ENCODE data around the gene APBB2. TPM values are rescaled to one million over a fixed set of nuclear protein-coding genes. Genes with fewer than 3 reads are reported as not detected.
A peak's percentile ranks its signal among the peaks of the same experiment; 100 is the strongest.

The APBB2 gene
- total and polyA plus RNA-seq, 2 of the 8 experiments (the other 6 are each of a cell fraction or from before 2014, with no cell fraction given), result 58.7 to 59.4 TPM

DNA sequence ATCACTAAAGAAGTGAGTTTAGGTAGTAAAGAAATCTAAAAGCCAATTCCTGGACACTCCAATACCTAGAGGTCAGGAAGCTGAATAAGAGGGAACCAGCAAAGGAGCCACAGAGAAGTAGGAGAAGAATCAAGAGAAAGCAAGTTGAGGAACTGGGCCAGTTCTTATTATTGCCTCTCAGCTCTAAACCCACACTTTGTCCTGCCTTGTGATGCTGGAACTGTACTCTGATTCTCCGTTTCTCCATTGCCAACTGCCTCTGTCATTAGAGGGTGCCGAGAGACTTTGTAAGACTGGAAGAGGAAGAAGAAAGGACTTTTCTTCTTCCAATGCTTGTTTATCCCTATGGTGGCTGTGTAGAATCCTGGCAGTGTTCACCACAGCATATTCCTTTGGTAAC is 426.0 kb downstream of the APBB2 start:
- Histone ChIP-seq H2BK120ac (replicated peaks; ENCODE audit: low read depth, low read length) (no peak overlapping the region), H3K79me1 (ENCODE audit: low read depth, low read length) (no peaks in the 10 kb centered on the region), H3K9me3 (ENCODE audit: insufficient read depth in 2 of 2, low read depth in 1 of 2, low read length in 1 of 2) (no peaks in the 10 kb centered on the region), H3K56ac (replicated peaks; ENCODE audit: insufficient read length, low read depth, low read length) (no peak overlapping the region), H2AK5ac (ENCODE audit: low read depth, low read length) (no peak overlapping the region), H3K23me2 (ENCODE audit: low read depth, low read length) (no peaks in the 10 kb centered on the region), H3K36me3 (ENCODE audit: control insufficient read depth in 2 of 4, insufficient read depth in 4 of 4, low read length in 3 of 4) (peaks cover 0 to 2% (median 0%) of the 10 kb centered on the region in 4 experiments; a peak in 1 of 8 replicates), H3K4ac (replicated peaks; ENCODE audit: insufficient read length, low read depth, low read length) (no peak overlapping the region), H2BK15ac (ENCODE audit: low read length) (no peak overlapping the region), H3K4me2 (ENCODE audit: insufficient read depth in 1 of 2, low read depth in 2 of 2, low read length in 2 of 2) (no peak overlapping the region), H3K23ac (ENCODE audit: insufficient read length) (no peak overlapping the region), H2AFZ (ENCODE audit: low read length) (no peak overlapping the region), H2BK20ac (ENCODE audit: low read length) (no peak overlapping the region), H3K27ac (ENCODE audit: low read depth, low read length) (no peak overlapping the region), H3K4me1 (replicated peaks in 1 of 4; ENCODE audit: control insufficient read depth in 3 of 4, insufficient read depth in 4 of 4, low read length in 3 of 4) (no peaks in the 10 kb centered on the region), H3K79me2 (ENCODE audit: control insufficient read depth in 1 of 2, insufficient read depth in 2 of 2, low read length in 2 of 2) (no peaks in the 10 kb centered on the region), H2BK12ac (ENCODE audit: low read depth, low read length) (no peak overlapping the region), H3K27me3 (replicated peaks in 1 of 4; ENCODE audit: control insufficient read depth in 3 of 4, extremely low read depth in 1 of 4, insufficient read depth in 3 of 4, low read length in 3 of 4) (peaks cover 0 to 1% (median 0%) of the 10 kb centered on the region in 4 experiments; a peak in 1 of 7 replicates), H3K18ac (ENCODE audit: extremely low read depth, low read length) (no peak overlapping the region), H3K9ac (replicated peaks in 1 of 4; ENCODE audit: extremely low read depth in 1 of 4, low read depth in 3 of 4, low read length in 3 of 4) (no peak overlapping the region), H4K8ac (ENCODE audit: extremely low read depth, insufficient read depth, low read length) (no peak overlapping the region), H4K20me1 (replicated peaks in 1 of 2; ENCODE audit: control insufficient read depth in 1 of 2, insufficient read depth in 2 of 2, low read length in 2 of 2) (no peaks in the 10 kb centered on the region), H2BK5ac (ENCODE audit: low read depth, low read length) (no peak overlapping the region), H4K5ac (ENCODE audit: insufficient read length, low read depth, low read length) (no peak overlapping the region), H3K14ac (ENCODE audit: insufficient read length) (no peak overlapping the region), H3K4me3 (ENCODE audit: extremely low read depth in 1 of 4, insufficient read depth in 2 of 4, low read depth in 3 of 4, low read length in 4 of 4) (no peak overlapping the region), H4K91ac (replicated peaks; ENCODE audit: insufficient read length, low read length) (no peak overlapping the region)
- TF ChIP-seq RAD21 (IDR thresholded peaks at IDR 0.05 in 1 of 2, conservative IDR thresholded peaks at IDR 0.05 in 1 of 2; ENCODE audit: low read depth in 2 of 2, low read length in 2 of 2) (peak in 1 of 2 experiments; percentile 4; a peak in 1 of 4 replicates), SIRT6 (IDR thresholded peaks at IDR 0.05; ENCODE audit: low read length) (no peak)
- ChIA-PET CTCF (ENCODE audit: partially characterized antibody) (no interaction called here), POLR2A (ENCODE audit: partially characterized antibody) (no interaction called here)
- 86% methylated on average over 2 of the region's 2 CpGs; no CpG with 5 or more reads in 1 of the 2 experiments for WGBS, 2 experiments (ENCODE audit: extremely low coverage in 1 of 2, insufficient coverage in 1 of 2, insufficient read length in 1 of 2, insufficient replicate concordance in 2 of 2, low coverage in 1 of 2, low lambda C conversion rate in 2 of 2, missing lambda C conversion rate in 1 of 2)
- DNase-seq (ENCODE audit: low read depth in 1 of 2, low spot score in 2 of 2) (no peak), FAIRE-seq (no peak)

Measured in H1 (cell line).